ENCODE measurements around the gene MZB1.

Gene MZB1

GRCh38 chr5:139378941-139379361 is 10.8 kb downstream of the MZB1 start:
- Histone ChIP-seq H3K27ac (ENCODE audit: low read length) (no peak overlapping the region), H3K9me3 (ENCODE audit: insufficient read depth, low read depth, low read length) (no peaks in the 10 kb centered on the region), H3K9ac (ENCODE audit: low read depth, low read length) (no peak overlapping the region), H3K4me1 (ENCODE audit: insufficient read depth, low read length) (no peaks in the 10 kb centered on the region), H3K27me3 (ENCODE audit: insufficient read depth, low read length) (no peaks in the 10 kb centered on the region), H3K4me3 (ENCODE audit: low read length) (no peak overlapping the region), H3K36me3 (ENCODE audit: insufficient read depth, low read depth, low read length) (no peaks in the 10 kb centered on the region)

GRCh38 chr5:139378101-139378825 is 11.4 kb downstream of the MZB1 start:
- Histone ChIP-seq H3K4me1 (ENCODE audit: insufficient read depth, low read length) (no peaks in the 10 kb centered on the region), H3K4me3 (ENCODE audit: low read length) (no peak overlapping the region), H3K9me3 (ENCODE audit: insufficient read depth, low read depth, low read length) (no peaks in the 10 kb centered on the region), H3K9ac (ENCODE audit: low read depth, low read length) (no peak overlapping the region), H3K36me3 (ENCODE audit: insufficient read depth, low read depth, low read length) (no peaks in the 10 kb centered on the region), H3K27me3 (ENCODE audit: insufficient read depth, low read length) (no peaks in the 10 kb centered on the region), H3K27ac (ENCODE audit: low read length) (no peak overlapping the region)

- no peak overlapping the region for H3K27ac ChIP-seq (ENCODE audit: low read length)
- H3K36me3 ChIP-seq (ENCODE audit: insufficient read depth, low read depth, low read length): no peaks in the 10 kb centered on the region; the same call in 1 of the 2 replicates
- no peak overlapping the region for H3K9ac ChIP-seq (ENCODE audit: low read depth, low read length)
- no peaks in the 10 kb centered on the region for H3K9me3 ChIP-seq (ENCODE audit: insufficient read depth, low read depth, low read length)
- H3K4me3 ChIP-seq (ENCODE audit: low read length): no peak overlapping the region
- no peaks in the 10 kb centered on the region for H3K4me1 ChIP-seq (ENCODE audit: insufficient read depth, low read length)
- no peaks in the 10 kb centered on the region for H3K27me3 ChIP-seq (ENCODE audit: insufficient read depth, low read length)
Observed at GRCh38 chr5:139377226-139377625, 12.5 kb downstream of the MZB1 start.

- Histone ChIP-seq H3K36me3 (ENCODE audit: insufficient read depth, low read depth, low read length) (peaks cover 8% of the 10 kb centered on the region), H3K4me3 (ENCODE audit: low read length) (no peak overlapping the region), H3K27ac (ENCODE audit: low read length) (no peak overlapping the region), H3K27me3 (ENCODE audit: insufficient read depth, low read length) (no peaks in the 10 kb centered on the region), H3K9me3 (ENCODE audit: insufficient read depth, low read depth, low read length) (no peaks in the 10 kb centered on the region), H3K9ac (ENCODE audit: low read depth, low read length) (no peak overlapping the region), H3K4me1 (ENCODE audit: insufficient read depth, low read length) (no peaks in the 10 kb centered on the region)
Observed at GRCh38 chr5:139376364-139376763, 13.3 kb downstream of the MZB1 start.

GRCh38 chr5:139374909-139375308 is 14.8 kb downstream of the MZB1 start:
- no peak overlapping the region for H3K27ac ChIP-seq (ENCODE audit: low read length)
- H3K9ac ChIP-seq (ENCODE audit: low read depth, low read length): no peak overlapping the region
- H3K9me3 ChIP-seq (ENCODE audit: insufficient read depth, low read depth, low read length): no peaks in the 10 kb centered on the region
- no peaks in the 10 kb centered on the region for H3K4me1 ChIP-seq (ENCODE audit: insufficient read depth, low read length)
- no peak overlapping the region for H3K4me3 ChIP-seq (ENCODE audit: low read length)
- H3K27me3 ChIP-seq (ENCODE audit: insufficient read depth, low read length): no peaks in the 10 kb centered on the region
- H3K36me3 ChIP-seq (ENCODE audit: insufficient read depth, low read depth, low read length): peaks cover 17% of the 10 kb centered on the region

- Histone ChIP-seq H3K4me1 (ENCODE audit: insufficient read depth, low read length) (no peaks in the 10 kb centered on the region), H3K27ac (ENCODE audit: low read length) (no peak overlapping the region)
Observed at GRCh38 chr5:139371482-139372435, 18.0 kb downstream of the MZB1 start.

GRCh38 chr5:139369181-139369580 is 20.5 kb downstream of the MZB1 start:
- no peak overlapping the region for H3K27ac ChIP-seq (ENCODE audit: low read length)
- H3K9ac ChIP-seq (ENCODE audit: low read depth, low read length): no peak overlapping the region
- H3K9me3 ChIP-seq (ENCODE audit: insufficient read depth, low read depth, low read length): no peaks in the 10 kb centered on the region
- H3K27me3 ChIP-seq (ENCODE audit: insufficient read depth, low read length): no peaks in the 10 kb centered on the region
- H3K36me3 ChIP-seq (ENCODE audit: insufficient read depth, low read depth, low read length): peaks cover 68% of the 10 kb centered on the region
- no peak overlapping the region for H3K4me3 ChIP-seq (ENCODE audit: low read length)
- no peaks in the 10 kb centered on the region for H3K4me1 ChIP-seq (ENCODE audit: insufficient read depth, low read length)

More at GRCh38 chr5:139371482-139372435, 18.0 kb downstream of the MZB1 start:
- peaks cover 45% of the 10 kb centered on the region for H3K36me3 ChIP-seq (ENCODE audit: insufficient read depth, low read depth, low read length)
- no peaks in the 10 kb centered on the region for H3K27me3 ChIP-seq (ENCODE audit: insufficient read depth, low read length)
- no peak overlapping the region for H3K4me3 ChIP-seq (ENCODE audit: low read length)
- H3K9me3 ChIP-seq (ENCODE audit: insufficient read depth, low read depth, low read length): no peaks in the 10 kb centered on the region
- H3K9ac ChIP-seq (ENCODE audit: low read depth, low read length): no peak overlapping the region

GRCh38 chr5:139368613-139369012 is 21.1 kb downstream of the MZB1 start:
- H3K4me1 ChIP-seq (ENCODE audit: insufficient read depth, low read length): no peaks in the 10 kb centered on the region
- no peaks in the 10 kb centered on the region for H3K27me3 ChIP-seq (ENCODE audit: insufficient read depth, low read length)
- no peak overlapping the region for H3K27ac ChIP-seq (ENCODE audit: low read length)
- H3K9ac ChIP-seq (ENCODE audit: low read depth, low read length): no peak overlapping the region
- H3K36me3 ChIP-seq (ENCODE audit: insufficient read depth, low read depth, low read length): peaks cover 74% of the 10 kb centered on the region
- no peaks in the 10 kb centered on the region for H3K9me3 ChIP-seq (ENCODE audit: insufficient read depth, low read depth, low read length)
- no peak overlapping the region for H3K4me3 ChIP-seq (ENCODE audit: low read length)

GRCh38 chr5:139364466-139364865 is 25.2 kb downstream of the MZB1 start:
- no peak overlapping the region for H3K4me3 ChIP-seq (ENCODE audit: low read length)
- H3K9me3 ChIP-seq (ENCODE audit: insufficient read depth, low read depth, low read length): no peaks in the 10 kb centered on the region
- H3K27me3 ChIP-seq (ENCODE audit: insufficient read depth, low read length): no peaks in the 10 kb centered on the region
- H3K4me1 ChIP-seq (ENCODE audit: insufficient read depth, low read length): no peaks in the 10 kb centered on the region
- H3K9ac ChIP-seq (ENCODE audit: low read depth, low read length): no peak overlapping the region
- H3K27ac ChIP-seq (ENCODE audit: low read length): no peak overlapping the region
- peaks cover 60% of the 10 kb centered on the region for H3K36me3 ChIP-seq (ENCODE audit: insufficient read depth, low read depth, low read length)

GRCh38 chr5:139363937-139364336 is 25.8 kb downstream of the MZB1 start:
- Histone ChIP-seq H3K27ac (ENCODE audit: low read length) (no peak overlapping the region), H3K4me3 (ENCODE audit: low read length) (no peak overlapping the region), H3K9ac (ENCODE audit: low read depth, low read length) (no peak overlapping the region), H3K4me1 (ENCODE audit: insufficient read depth, low read length) (no peaks in the 10 kb centered on the region), H3K9me3 (ENCODE audit: insufficient read depth, low read depth, low read length) (no peaks in the 10 kb centered on the region), H3K36me3 (ENCODE audit: insufficient read depth, low read depth, low read length) (peaks cover 54% of the 10 kb centered on the region), H3K27me3 (ENCODE audit: insufficient read depth, low read length) (no peaks in the 10 kb centered on the region)

GRCh38 chr5:139361835-139362429 is 27.8 kb downstream of the MZB1 start:
- Histone ChIP-seq H3K27ac (ENCODE audit: low read length) (no peak overlapping the region), H3K36me3 (ENCODE audit: insufficient read depth, low read depth, low read length) (peaks cover 51% of the 10 kb centered on the region), H3K9ac (ENCODE audit: low read depth, low read length) (no peak overlapping the region)

More at GRCh38 chr5:139361835-139362429, 27.8 kb downstream of the MZB1 start:
- Histone ChIP-seq H3K4me3 (ENCODE audit: low read length) (no peak overlapping the region), H3K9me3 (ENCODE audit: insufficient read depth, low read depth, low read length) (no peaks in the 10 kb centered on the region), H3K27me3 (ENCODE audit: insufficient read depth, low read length) (no peaks in the 10 kb centered on the region), H3K4me1 (ENCODE audit: insufficient read depth, low read length) (no peaks in the 10 kb centered on the region)
